Uterus (tissue), 4 donors: ENCODE data around the gene CAPN7. TPM values are rescaled to one million over a fixed set of nuclear protein-coding genes. Genes with fewer than 3 reads are reported as not detected.

Source experiments
- DNase-seq, 2 donors: peaks; one replicate each; pipeline ENCODE4 v3.0.0-alpha.2; 2019 to 2020
- H3K27ac ChIP-seq, 2 donors: fragments of 200-600 bp; sonication (generic); 1 replicate in 1 of 2; 2 replicates in 1 of 2; pipeline ENCODE4 v1.5.1; 2016 to 2018
- H3K27me3 ChIP-seq, 2 donors: fragments of 200-600 bp; sonication (generic); one replicate each; pipeline ENCODE4 v1.5.1; 2018 to 2019; ENCODE audit warnings: control low read depth in 1 of 2
- H3K36me3 ChIP-seq, 2 donors: fragments of 200-600 bp; sonication (generic); one replicate each; pipeline ENCODE4 v1.5.1; 2019; ENCODE audit warnings: control low read depth in 1 of 2
- H3K4me1 ChIP-seq, 2 donors: fragments of 200-600 bp; sonication (generic); one replicate each; pipeline ENCODE4 v1.5.1; 2018 to 2019; ENCODE audit warnings: control low read depth in 1 of 2
- H3K4me3 ChIP-seq, 2 donors: fragments of 200-600 bp; sonication (generic); 1 replicate in 1 of 2; 2 replicates in 1 of 2; pipeline ENCODE4 v1.5.1; 2018 to 2019; ENCODE audit warnings: mild to moderate bottlenecking in 1 of 2
- H3K9me3 ChIP-seq, 2 donors: fragments of 200-600 bp; sonication (generic); one replicate each; pipeline ENCODE4 v1.5.1; 2019; ENCODE audit warnings: control low read depth in 1 of 2
- POLR2A ChIP-seq, 2 donors: fragments of 450-650 bp; IDR thresholded peaks; one replicate each; pipeline ENCODE4 v1.6.1; 2016; ENCODE audit warnings: antibody characterized with exemption in 2 of 2, mild to moderate bottlenecking in 1 of 2, moderate library complexity in 1 of 2
- intact Hi-C: fragments of 100-400 bp; cut with DNase I; formaldehyde crosslinking; loops from one replicate; pipeline ENCODE4 v1.15.1; 2023; ENCODE audit warnings: low total_unique reads
- total RNA-seq, 4 donors: library from RNA; depleted of rRNA in 3 of 4; stranded (reverse); fragments of >200 nt in 3 of 4; gene quantifications; one replicate each; pipeline versions ENCODE4 v1.1.0 to v1.2.4, GENCODE V29; 2014 to 2023
- TF ChIP-seq, protein P1 (sequence below), 4 experiments: fragments of 200-600 bp in 2 of 4; fragments of 450-650 bp in 2 of 4; sonication (generic) in 2 of 4; IDR thresholded peaks; one replicate each; pipeline ENCODE4 v1.5.1; 2016 to 2019; ENCODE audit warnings: antibody characterized with exemption in 4 of 4, mild to moderate bottlenecking in 2 of 4, moderate library complexity in 1 of 4
- donor health status: DM: yes; HTN: yes; CAD: no.

CAPN7 gene
- total RNA-seq, 4 donors from 2014 or later = 39.2 to 89.0 (median 79.8) TPM

DNA sequence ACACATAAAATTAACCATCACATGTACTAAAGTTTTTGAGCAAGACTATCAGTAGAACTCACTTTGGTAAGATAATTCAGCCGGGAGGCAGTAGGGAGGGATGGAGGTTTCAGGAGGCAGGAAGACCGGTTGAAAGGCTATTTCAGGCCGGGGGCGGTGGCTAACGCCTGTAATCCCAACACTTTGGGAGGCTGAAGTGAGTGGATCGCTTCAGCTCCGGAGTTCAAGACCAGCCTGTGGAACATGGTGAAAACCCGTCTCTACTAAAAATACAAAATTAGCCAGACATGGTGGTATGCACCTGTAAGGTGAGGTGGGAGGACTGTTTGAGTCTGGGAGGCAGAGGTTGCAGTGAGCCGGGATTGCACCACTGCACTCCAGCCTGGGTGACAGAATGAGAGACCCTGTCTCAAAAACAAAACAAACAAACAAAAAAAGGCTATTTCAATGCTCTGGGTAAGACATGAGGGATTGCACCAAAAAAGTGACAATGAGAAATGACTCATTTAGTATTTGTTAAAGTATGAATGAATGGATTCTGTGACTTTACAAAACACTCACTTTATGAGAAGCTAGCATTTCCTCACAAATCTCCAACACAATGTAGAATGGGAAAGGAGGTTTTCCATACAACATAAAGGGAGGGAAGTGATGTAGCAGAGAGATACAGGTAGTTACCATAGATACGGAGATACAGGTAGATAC is 82.4 kb downstream of the CAPN7 start:
- DNase-seq = no peak
- no peak overlapping the region for H3K4me3 ChIP-seq
- H3K4me1 ChIP-seq = peaks cover 13 to 35% of the 10 kb centered on the region in 2 donors
- no peaks in the 10 kb centered on the region for H3K36me3 ChIP-seq
- no peaks in the 10 kb centered on the region for H3K27me3 ChIP-seq
- no peaks in the 10 kb centered on the region for H3K9me3 ChIP-seq
- H3K27ac ChIP-seq = peak overlapping the region; percentile 64 to 70
- TF ChIP-seq POLR2A (IDR thresholded peaks at IDR 0.05) = no peak
- TF ChIP-seq, protein P1, sequence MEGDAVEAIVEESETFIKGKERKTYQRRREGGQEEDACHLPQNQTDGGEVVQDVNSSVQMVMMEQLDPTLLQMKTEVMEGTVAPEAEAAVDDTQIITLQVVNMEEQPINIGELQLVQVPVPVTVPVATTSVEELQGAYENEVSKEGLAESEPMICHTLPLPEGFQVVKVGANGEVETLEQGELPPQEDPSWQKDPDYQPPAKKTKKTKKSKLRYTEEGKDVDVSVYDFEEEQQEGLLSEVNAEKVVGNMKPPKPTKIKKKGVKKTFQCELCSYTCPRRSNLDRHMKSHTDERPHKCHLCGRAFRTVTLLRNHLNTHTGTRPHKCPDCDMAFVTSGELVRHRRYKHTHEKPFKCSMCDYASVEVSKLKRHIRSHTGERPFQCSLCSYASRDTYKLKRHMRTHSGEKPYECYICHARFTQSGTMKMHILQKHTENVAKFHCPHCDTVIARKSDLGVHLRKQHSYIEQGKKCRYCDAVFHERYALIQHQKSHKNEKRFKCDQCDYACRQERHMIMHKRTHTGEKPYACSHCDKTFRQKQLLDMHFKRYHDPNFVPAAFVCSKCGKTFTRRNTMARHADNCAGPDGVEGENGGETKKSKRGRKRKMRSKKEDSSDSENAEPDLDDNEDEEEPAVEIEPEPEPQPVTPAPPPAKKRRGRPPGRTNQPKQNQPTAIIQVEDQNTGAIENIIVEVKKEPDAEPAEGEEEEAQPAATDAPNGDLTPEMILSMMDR (IDR thresholded peaks at IDR 0.05) = no peak
- intact Hi-C loops = no loop called here

DNA sequence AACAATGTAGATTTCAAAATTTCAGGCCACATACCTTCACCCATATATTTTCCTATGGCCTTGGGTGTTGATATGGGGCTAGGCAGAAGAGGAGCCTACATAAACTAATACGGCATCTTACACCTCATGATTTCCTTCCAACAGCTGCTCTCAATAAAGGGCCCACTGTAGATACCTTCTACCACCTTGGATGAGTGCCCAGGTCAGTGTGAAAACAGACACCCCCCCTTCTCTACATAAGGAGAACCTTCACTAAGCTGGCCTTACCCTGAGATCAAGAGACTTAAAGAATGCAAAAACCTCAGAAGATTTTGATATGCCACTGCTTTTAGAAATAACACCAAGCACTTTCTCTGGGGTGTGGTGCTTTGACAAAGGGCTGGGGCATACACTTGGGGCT is 83.6 kb downstream of the CAPN7 start:
- peaks cover 13 to 29% of the 10 kb centered on the region in 2 donors for H3K4me1 ChIP-seq
- no peak overlapping the region for H3K4me3 ChIP-seq
- intact Hi-C loops = no loop called here
- no peaks in the 10 kb centered on the region for H3K27me3 ChIP-seq
- TF ChIP-seq POLR2A (IDR thresholded peaks at IDR 0.05) = no peak
- TF ChIP-seq, protein P1 (IDR thresholded peaks at IDR 0.05) = no peak
- H3K36me3 ChIP-seq = no peaks in the 10 kb centered on the region
- H3K27ac ChIP-seq = peak overlapping the region; percentile 70 to 83
- H3K9me3 ChIP-seq = no peaks in the 10 kb centered on the region
- DNase-seq = no peak

DNA sequence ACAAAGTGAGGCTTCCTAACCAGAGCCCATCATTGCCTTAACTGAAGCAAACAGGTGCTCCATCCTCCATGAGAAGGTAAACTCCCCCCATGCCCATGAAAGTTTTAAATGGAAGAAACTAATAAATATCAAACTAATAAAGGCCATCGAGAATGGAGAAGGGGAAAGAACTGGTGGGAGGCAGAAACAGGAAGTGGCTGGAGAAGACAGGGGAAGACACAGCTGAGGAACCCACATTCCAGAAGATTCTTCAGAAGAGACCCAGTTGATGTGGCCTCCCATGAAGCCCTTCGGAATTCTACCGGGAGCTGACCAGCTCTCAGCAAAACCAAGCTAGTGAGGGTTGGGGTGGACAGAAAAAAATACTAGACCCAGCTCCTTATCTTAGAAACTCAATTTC is 84.7 kb downstream of the CAPN7 start:
- no peak for TF ChIP-seq POLR2A (IDR thresholded peaks at IDR 0.05)
- TF ChIP-seq, protein P1 (IDR thresholded peaks at IDR 0.05) = no peak
- intact Hi-C loops = no loop called here

DNA sequence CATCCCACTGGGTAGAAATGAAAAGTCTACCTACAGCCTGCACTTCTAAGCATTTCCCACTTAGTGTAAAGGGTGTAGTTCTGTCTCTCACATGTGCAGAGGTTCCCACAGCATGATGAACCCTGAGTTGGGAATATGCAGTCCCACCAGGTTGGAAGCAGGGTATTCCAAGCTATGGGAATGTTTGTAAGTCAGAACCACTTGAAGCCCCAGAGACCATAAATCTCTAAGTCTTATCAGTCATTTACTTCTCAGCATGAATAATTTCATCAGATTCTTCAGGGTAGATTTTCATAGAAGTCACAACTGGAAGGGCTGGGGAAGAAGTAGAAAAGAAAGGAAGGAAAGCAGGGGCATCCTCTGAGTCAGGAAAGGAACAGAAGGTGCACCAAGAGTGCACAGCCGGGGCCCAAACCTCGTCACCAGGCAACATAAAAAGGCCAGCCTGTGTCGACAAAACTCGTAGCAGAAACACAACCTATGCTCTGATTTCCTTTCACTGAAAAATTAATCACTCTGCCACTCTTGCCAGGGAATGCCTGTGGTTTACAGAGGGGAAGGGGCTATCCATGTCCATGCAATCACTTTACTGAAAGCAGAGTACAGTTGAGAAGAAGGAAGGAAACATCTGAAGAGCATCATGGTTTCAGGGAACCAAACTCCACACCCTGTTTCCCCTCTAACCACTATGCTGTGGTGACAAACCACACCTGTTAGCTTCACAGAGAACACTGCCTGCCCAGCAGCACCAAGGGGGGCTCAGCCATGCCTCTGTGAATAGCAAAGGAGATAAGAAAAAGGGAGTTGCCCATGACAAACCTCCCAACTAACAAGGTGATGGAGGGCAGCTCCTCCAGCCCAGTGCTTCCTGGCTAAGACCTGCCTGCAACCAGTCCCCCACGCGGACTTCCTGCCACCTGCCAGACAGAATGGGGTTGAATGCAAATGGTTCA is 85.8 kb downstream of the CAPN7 start:
- TF ChIP-seq POLR2A (IDR thresholded peaks at IDR 0.05) = no peak
- TF ChIP-seq, protein P1 (IDR thresholded peaks at IDR 0.05) = no peak
- Histone ChIP-seq H3K36me3 (no peaks in the 10 kb centered on the region), H3K4me3 (no peak overlapping the region), H3K4me1 (peaks cover 19 to 47% of the 10 kb centered on the region in 2 donors), H3K27ac (peak overlapping the region; percentile 79 to 83), H3K27me3 (no peaks in the 10 kb centered on the region), H3K9me3 (no peaks in the 10 kb centered on the region)
- intact Hi-C loops = no loop called here
- no peak for DNase-seq

More for the DNA sequence above, 84.7 kb downstream of the CAPN7 start:
- no peak overlapping the region for H3K4me3 ChIP-seq
- H3K27me3 ChIP-seq = no peaks in the 10 kb centered on the region
- DNase-seq = no peak
- H3K4me1 ChIP-seq = peaks cover 19 to 38% of the 10 kb centered on the region in 2 donors
- no peaks in the 10 kb centered on the region for H3K36me3 ChIP-seq
- H3K9me3 ChIP-seq = no peaks in the 10 kb centered on the region
- H3K27ac ChIP-seq = peak overlapping the region; percentile 79 to 83
